Activated CD8-positive, alpha-beta memory T cell treated with anti-CD3 and anti-CD28 coated beads, Interleukin-2, amount 10 ng/mL, durations not matched to agents 7 days and 5 days (primary cell): Measurements from ENCODE around the gene IGFN1. TPM values are rescaled to one million over a fixed set of nuclear protein-coding genes. Genes with fewer than 3 reads are reported as not detected.
A peak's percentile ranks its signal among the peaks of the same experiment; 100 is the strongest.

Source experiments
- ATAC-seq: fragments of 150-1000 bp; cut with Tn5 transposase; one replicate; pipeline ENCODE4 v1.10.0; 2021; ENCODE audit warnings: moderate library complexity
- CTCF ChIA-PET: fragments of 350-600 bp; sonication (Branson Sonifier 250); formaldehyde crosslinking; loops from one replicate; lab custom pipeline; 2021; ENCODE audit warnings: antibody characterized with exemption; lab: Charles Lee
- DNase-seq: peaks from one replicate; pipeline ENCODE4 v3.0.0-alpha.2; 2020
- H3K27ac Mint-ChIP-seq: one replicate; pipeline ENCODE4 v1.8.0; 2021; ENCODE audit warnings: mild to moderate bottlenecking, mixed read lengths
- H3K27me3 Mint-ChIP-seq: one replicate; pipeline ENCODE4 v1.8.0; 2021; ENCODE audit warnings: mixed read lengths
- H3K36me3 Mint-ChIP-seq: one replicate; pipeline ENCODE4 v1.8.0; 2021; ENCODE audit warnings: mild to moderate bottlenecking, mixed read lengths
- H3K4me1 Mint-ChIP-seq: one replicate; pipeline ENCODE4 v1.8.0; 2021; ENCODE audit warnings: mixed read lengths
- H3K4me3 Mint-ChIP-seq: one replicate; pipeline ENCODE4 v1.8.0; 2021; ENCODE audit warnings: mild to moderate bottlenecking, moderate library complexity, mixed read lengths
- H3K9me3 Mint-ChIP-seq: one replicate; pipeline ENCODE4 v1.8.0; 2022; ENCODE audit warnings: low read depth, mixed read lengths
- total RNA-seq, 2 experiments: library from RNA; stranded (reverse); gene quantifications; one replicate each; pipeline ENCODE4 v1.2.3, GENCODE V29; 2021

Gene IGFN1
- total RNA-seq, 2 experiments from 2014 or later = not detected

DNA sequence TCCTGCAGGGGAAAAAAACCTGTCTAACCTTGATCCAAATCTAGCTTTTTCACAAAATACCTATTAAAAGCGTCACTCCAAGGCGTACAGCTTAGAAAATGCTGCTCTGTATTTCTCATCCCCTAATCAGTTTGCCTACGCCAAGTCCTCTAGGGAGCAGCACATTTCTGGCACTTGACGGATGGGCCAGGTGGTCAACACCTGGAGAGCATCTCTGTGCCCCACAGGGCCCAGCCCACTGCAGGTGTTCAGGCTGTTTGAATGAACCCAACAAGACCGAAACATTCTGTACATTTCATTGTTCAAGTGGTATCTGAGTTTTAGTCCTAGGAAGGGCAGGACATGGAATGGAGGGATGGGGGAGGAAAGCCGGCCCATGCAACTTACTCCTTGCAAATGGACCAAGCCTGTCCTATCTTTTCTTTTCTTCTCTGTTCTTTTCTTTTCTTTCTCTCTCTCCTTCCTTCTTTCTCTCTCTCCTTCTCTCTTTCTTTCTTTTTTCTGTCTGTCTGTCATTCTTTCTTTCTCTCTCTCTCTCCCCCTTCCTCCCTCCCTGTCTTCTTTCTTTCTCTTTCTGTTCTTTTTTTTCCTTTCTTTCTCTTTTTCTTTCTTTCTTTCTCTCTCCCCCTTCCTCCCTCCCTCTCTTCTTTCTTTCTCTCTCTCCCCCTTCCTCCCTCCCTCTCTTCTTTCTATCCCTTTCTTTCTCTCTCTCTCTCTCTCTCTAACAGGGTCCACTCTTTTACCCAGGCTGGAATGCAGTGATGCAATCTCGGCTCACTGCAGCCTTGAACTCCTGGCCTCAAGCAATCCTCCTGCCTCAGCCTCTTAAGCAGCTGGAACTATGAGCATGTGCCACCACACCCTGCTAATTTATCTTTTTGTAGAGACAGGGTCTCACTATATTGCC lies 29.1 kb downstream of the IGFN1 start:
- Mint-ChIP-seq H3K27ac (no peak overlapping the region), H3K27me3 (no peaks in the 10 kb centered on the region), H3K4me3 (no peak overlapping the region), H3K9me3 (no peaks in the 10 kb centered on the region), H3K4me1 (no peaks in the 10 kb centered on the region), H3K36me3 (no peaks in the 10 kb centered on the region)
- CTCF ChIA-PET = interaction anchor here (0.5 to 1.4 kb wide), 2 partner anchors 34 to 269 kb away, joined by 3 read pairs; no protein-coding TSS in a partner anchor
- DNase-seq = no peak
- no peak for ATAC-seq

DNA sequence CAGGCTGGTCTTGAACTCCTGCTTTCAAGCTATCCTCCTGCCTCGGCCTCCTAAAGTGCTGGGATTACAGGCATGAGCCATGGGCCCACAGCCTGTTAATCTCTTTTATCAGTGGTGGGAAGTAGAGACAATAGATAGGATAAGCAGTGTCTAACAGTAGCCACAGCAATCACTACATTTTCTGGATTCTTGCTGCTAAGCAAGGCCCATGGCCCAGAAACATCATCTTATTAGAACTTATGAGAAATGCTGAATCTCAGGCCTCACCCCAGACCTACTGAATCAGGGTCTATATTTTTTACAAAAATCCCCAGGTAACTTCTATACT lies 29.7 kb downstream of the IGFN1 start:
- no peak for DNase-seq
- ATAC-seq = no peak
- no peaks in the 10 kb centered on the region for H3K4me1 Mint-ChIP-seq
- no peaks in the 10 kb centered on the region for H3K9me3 Mint-ChIP-seq
- H3K4me3 Mint-ChIP-seq = no peak overlapping the region
- no peak overlapping the region for H3K27ac Mint-ChIP-seq
- CTCF ChIA-PET = interaction anchor here (0.5 to 1.7 kb wide), 2 partner anchors 21 to 269 kb away, joined by 3 read pairs; no protein-coding TSS in a partner anchor
- no peaks in the 10 kb centered on the region for H3K27me3 Mint-ChIP-seq
- no peaks in the 10 kb centered on the region for H3K36me3 Mint-ChIP-seq

DNA sequence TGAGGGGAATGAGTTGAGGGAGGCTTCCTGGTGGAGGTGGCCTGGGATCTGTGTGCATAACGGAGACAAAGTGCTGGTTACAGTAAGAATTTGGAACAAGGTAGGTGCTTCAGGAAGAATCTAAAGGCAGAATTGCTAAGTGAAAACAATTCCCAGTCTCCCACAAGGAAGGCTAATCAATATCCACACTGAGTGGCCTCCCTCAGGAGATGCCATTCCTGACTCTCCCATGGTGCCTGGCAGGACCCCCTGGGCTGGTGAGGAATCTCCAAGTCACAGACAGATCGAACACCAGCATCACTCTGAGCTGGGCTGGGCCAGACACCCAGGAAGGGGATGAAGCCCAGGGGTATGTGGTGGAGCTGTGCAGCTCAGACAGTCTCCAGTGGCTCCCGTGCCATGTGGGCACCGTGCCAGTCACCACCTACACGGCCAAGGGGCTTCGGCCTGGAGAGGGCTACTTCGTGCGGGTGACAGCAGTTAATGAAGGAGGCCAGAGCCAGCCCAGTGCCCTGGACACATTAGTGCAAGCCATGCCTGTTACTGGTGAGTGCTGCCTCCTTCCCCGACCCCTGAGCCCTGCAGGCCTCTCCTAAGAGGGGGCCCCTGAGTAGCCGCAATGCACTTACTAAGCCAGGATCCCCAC lies 30.7 kb downstream of the IGFN1 start:
- Mint-ChIP-seq H3K4me3 (no peak overlapping the region), H3K9me3 (no peaks in the 10 kb centered on the region), H3K27me3 (no peaks in the 10 kb centered on the region), H3K36me3 (no peaks in the 10 kb centered on the region), H3K27ac (no peak overlapping the region), H3K4me1 (no peaks in the 10 kb centered on the region)
- peak; percentile 28 for DNase-seq
- CTCF ChIA-PET = interaction anchor here (0.9 to 1.7 kb wide), 2 partner anchors 20 to 72 kb away, joined by 3 read pairs; no protein-coding TSS in a partner anchor
- ATAC-seq = no peak

DNA sequence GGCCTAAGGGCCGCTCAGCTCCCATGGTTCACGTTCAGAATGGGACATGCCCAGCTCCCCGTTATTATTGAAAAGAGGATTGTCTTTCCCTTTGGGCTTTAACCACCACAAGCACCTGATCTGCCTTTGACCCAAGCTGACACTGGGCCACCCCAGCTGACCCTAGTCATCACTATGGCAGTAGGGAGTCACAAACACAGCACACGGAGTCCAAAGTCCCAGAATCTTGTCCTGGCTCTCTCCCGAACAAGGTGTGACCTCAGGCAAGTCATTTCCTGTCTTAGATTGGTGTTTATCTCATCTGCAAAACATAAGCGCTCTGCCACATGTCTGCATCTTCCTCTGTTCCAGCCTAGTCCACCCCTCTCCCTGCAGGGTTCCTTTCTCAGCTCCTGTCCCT lies 31.5 kb downstream of the IGFN1 start:
- Mint-ChIP-seq H3K9me3 (no peaks in the 10 kb centered on the region), H3K4me1 (no peaks in the 10 kb centered on the region), H3K27ac (no peak overlapping the region), H3K27me3 (peaks cover 2% of the 10 kb centered on the region), H3K36me3 (no peaks in the 10 kb centered on the region), H3K4me3 (no peak overlapping the region)
- CTCF ChIA-PET = interaction anchor here (0.9 to 1.7 kb wide), 4 partner anchors 19 to 73 kb away, joined by 3 to 5 read pairs (median 4); partner anchors contain the start of gene TMEM9
- no peak for ATAC-seq
- DNase-seq = no peak

DNA sequence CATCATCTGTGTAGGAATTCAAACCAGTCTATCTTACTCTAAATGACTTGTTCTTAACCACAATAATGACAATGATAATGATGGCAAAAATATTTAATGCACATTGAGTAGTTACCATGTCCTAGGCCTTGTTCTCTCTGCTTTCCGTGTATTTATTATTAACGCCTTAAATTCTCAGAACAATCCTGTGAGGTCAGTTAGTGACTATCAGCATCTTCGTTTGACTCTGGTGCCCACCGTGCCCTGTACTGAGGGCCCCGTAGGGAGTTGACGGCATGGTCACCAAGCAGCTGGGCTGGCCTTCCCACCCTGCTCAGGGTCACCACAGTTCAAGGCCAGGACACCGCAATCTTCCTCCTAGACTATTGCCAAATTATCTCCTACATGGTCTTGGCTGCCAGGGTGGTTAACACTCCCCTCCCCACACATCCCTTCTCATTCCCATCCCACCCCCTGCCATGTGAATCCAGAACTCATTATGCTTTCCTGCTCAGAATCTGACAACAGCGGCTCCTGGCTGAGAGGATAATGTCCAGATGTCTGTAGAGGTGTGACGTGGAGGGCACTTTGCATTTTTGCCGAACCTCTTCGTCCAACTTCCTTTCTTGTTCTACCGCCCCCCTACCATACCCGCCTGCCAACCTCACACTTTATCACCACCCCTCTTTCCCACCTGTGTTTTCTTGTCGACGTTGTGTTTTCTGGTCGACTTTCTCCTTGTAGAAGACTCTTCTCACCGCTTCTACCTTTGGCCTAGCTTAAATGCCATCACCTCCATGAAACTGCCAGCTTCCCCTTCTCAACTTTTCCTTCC lies 33.4 kb downstream of the IGFN1 start:
- Mint-ChIP-seq H3K4me1 (no peaks in the 10 kb centered on the region), H3K9me3 (no peaks in the 10 kb centered on the region), H3K27ac (no peak overlapping the region), H3K4me3 (no peak overlapping the region), H3K27me3 (peaks cover 8% of the 10 kb centered on the region), H3K36me3 (no peaks in the 10 kb centered on the region)
- DNase-seq = peak; percentile 38
- CTCF ChIA-PET = interaction anchor here (1.2 to 1.4 kb wide), 3 partner anchors 36 to 76 kb away, joined by 3 to 5 read pairs (median 4); no protein-coding TSS in a partner anchor
- no peak for ATAC-seq

DNA sequence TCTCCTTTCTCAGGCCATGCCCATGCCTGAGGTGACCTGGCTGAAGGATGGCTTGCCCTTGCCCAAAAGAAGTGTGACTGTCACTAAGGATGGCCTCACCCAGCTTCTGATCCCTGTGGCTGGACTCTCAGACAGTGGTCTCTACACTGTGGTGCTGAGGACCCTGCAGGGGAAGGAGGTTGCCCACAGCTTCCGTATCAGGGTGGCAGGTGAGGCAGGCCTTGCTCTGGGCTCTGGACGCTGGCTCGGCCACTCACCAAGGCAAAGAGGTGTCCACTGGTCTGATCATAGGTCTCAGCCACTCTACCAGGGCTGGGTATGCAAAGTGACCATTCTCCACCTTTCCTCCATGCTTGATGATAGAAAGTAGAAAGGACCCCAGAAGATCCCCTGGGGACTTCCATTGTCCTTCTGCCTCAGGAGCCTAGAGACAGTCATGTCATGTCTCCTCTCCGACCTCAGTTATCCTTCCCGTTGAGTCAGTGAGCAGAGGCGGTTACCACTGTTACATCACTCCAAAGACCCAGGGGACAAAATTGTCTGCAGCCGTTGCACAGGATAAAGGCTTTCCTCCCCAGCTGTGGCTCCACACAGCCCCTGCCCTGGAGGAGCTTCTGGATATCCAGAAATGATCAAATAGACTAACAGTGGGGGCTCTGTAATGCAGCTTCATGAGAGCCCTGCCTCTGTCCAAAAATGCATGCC lies 34.2 kb downstream of the IGFN1 start:
- H3K27me3 Mint-ChIP-seq = peaks cover 9% of the 10 kb centered on the region
- no peaks in the 10 kb centered on the region for H3K4me1 Mint-ChIP-seq
- no peak overlapping the region for H3K4me3 Mint-ChIP-seq
- H3K36me3 Mint-ChIP-seq = no peaks in the 10 kb centered on the region
- ATAC-seq (no peak), DNase-seq (peak; percentile 34)
- no peaks in the 10 kb centered on the region for H3K9me3 Mint-ChIP-seq
- no peak overlapping the region for H3K27ac Mint-ChIP-seq
- CTCF ChIA-PET = no interaction called here

DNA sequence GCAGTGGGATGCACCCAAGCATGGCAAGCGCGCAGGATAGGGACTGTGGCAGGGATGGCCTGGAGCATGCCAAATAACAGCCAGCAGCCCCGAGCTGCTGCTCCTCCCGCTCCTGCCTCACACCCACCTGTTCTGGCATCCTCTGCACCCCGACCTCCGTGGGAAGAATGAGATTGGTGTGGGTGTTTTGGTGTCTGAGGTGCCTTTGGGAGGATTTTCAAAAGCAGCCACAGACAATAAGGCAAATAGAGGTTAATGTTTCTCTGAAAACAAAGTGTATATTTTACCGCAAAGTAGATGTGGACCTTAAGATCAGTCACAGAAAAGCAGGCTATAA lies 35.5 kb downstream of the IGFN1 start:
- ATAC-seq = no peak
- Mint-ChIP-seq H3K27me3 (peaks cover 21% of the 10 kb centered on the region), H3K4me3 (no peak overlapping the region), H3K9me3 (peaks cover 2% of the 10 kb centered on the region), H3K36me3 (no peaks in the 10 kb centered on the region), H3K27ac (no peak overlapping the region), H3K4me1 (no peaks in the 10 kb centered on the region)
- CTCF ChIA-PET = no interaction called here
- peak; percentile 16 for DNase-seq

DNA sequence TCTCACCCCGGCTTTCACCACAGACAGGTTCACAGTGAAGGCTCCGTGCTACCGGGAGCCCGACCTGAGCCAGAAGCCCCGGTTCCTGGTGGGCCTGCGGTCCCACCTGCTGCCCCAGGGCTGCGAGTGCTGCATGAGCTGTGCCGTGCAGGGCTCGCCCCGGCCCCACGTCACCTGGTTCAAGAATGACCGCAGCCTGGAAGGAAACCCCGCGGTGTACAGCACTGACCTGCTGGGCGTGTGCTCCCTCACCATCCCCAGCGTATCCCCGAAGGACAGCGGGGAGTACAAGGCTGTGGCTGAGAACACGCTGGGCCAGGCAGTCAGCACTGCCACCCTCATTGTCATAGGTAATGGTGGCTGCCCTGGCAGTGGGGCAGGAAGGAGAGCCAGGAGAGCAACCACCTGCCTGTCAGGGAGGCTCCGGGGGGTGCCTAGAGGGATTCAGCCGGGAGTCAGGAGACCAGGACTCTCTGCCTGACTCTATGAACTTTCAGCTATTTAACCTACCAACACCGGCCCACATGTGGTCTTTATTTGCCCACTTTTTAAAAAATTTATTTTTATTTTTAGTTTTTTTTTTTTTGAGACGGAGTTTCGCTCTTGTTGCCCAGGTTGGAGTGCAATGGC lies 36.4 kb downstream of the IGFN1 start:
- H3K27me3 Mint-ChIP-seq = peaks cover 29% of the 10 kb centered on the region
- CTCF ChIA-PET = no interaction called here
- no peak overlapping the region for H3K4me3 Mint-ChIP-seq
- no peak for ATAC-seq
- DNase-seq = peak; percentile 23
- peaks cover 2% of the 10 kb centered on the region for H3K9me3 Mint-ChIP-seq
- no peaks in the 10 kb centered on the region for H3K36me3 Mint-ChIP-seq
- H3K4me1 Mint-ChIP-seq = no peaks in the 10 kb centered on the region
- no peak overlapping the region for H3K27ac Mint-ChIP-seq

DNA sequence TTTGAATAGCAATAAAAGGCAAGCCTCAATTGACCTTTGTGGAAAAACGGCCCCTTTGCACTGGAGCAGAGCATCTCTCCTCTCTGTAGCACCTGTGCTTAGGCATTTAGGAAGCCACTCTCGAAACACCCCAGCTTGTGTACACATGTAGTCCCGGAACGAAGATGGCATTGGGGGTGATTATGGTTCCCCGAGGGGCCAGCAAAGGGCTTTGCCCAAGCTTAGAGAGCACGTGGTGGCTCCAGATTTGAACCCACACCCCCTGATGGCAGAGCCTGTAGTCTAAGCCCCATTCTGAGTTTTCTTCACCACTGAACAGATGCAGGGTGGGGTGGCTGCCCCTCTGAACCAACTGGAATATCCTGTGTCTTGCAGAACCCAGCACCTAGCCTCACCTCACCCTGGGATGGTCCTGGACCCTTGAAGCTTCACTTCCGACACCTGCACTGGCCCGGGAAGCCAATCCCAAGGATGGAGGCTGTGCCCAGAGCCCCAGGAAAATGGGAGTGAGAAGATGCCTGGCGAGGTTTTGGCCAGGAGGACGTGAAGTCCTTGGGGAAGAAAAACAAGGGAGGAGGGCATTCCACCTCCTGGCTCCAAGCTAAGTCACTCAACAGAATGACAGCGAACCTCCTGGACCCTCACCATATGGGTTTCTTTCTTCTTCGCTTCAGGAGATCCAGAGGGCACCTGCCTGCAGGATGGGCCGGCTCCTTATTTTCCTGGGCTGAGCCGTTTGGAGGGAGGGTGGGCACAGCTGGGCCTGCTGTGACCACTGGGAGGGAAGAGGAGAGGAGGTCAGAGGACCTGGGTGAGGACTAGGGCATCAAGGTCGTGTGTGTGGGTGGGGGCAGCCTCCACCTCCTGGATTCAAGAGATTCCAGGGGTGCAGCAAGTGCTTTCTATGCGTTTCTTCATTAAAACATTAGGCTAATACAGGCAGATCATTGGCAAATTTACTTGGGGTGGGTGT lies 37.7 kb downstream of the IGFN1 start:
- CTCF ChIA-PET = no interaction called here

DNA sequence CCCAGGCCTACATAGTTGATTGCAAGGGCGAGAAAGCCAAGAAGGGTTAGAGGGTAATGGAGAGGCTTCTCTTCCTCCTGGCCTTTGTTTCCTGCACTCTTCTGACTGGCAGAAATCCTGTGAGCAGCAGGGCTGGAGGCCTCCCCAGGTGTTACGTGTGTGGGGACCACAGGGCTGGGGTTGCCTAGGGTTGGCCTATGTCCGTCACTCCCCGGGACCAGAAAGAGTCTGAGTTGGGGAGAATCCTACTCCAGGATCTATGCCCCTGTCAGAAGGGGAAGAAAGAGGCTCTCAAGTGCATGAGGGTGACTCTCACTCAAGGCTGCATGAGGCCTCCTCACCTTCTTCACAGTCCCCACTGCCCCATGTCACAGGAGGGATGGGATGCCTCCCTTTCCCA lies 38.5 kb downstream of the IGFN1 start:
- ATAC-seq (no peak), DNase-seq (no peak)
- Mint-ChIP-seq H3K4me3 (no peak overlapping the region), H3K36me3 (no peaks in the 10 kb centered on the region), H3K4me1 (no peaks in the 10 kb centered on the region), H3K9me3 (peaks cover 2% of the 10 kb centered on the region), H3K27me3 (peaks cover 34% of the 10 kb centered on the region), H3K27ac (no peak overlapping the region)
- CTCF ChIA-PET = no interaction called here

More for the DNA sequence above, 37.7 kb downstream of the IGFN1 start:
- Mint-ChIP-seq H3K9me3 (peaks cover 2% of the 10 kb centered on the region), H3K36me3 (no peaks in the 10 kb centered on the region), H3K4me1 (no peaks in the 10 kb centered on the region), H3K27me3 (peaks cover 34% of the 10 kb centered on the region), H3K27ac (no peak overlapping the region), H3K4me3 (no peak overlapping the region)
- peak; percentile 21 for DNase-seq
- ATAC-seq = no peak

DNA sequence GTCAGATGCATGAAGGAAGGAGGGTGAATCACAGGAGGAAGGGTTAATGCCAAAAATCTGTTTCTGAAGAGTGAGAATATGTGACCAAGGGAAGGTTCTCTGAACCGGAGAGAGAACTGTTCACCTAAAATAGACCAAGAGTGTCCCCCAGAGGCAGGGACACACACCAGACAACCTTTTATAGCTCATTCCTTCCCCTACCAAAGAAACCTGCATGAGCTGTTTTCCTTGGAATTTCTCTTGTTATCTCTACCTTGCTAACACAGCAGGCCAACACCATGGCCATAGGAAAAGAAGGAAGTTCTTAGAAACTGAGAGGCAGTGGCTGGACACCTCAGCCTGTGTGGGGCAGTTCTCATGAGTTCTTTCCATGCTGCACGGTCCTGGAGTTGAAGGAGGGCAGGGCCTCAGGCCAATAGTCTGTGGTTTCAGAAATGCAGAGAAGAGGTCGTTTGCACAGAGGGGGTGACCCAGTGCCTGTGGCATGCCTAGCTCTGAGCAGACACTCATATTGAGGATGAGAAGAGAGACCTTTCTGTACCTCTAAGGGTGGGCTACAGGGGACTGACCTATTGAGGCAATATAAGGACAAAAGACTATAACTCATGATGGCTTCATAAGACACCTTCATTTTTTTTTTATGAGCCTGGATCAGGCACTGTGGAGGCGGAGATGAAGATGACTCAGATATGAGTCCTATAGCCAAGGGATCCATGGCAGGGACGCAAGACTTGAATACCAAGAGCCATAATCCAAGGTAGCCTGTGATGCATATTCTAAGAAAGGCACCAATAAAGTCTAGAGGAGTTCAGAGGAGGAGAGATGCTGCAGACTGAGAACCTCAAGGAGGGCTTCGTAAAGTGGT lies 39.4 kb downstream of the IGFN1 start:
- Mint-ChIP-seq H3K9me3 (peaks cover 2% of the 10 kb centered on the region), H3K4me3 (no peak overlapping the region), H3K27ac (no peak overlapping the region), H3K36me3 (no peaks in the 10 kb centered on the region), H3K27me3 (peaks cover 34% of the 10 kb centered on the region), H3K4me1 (no peaks in the 10 kb centered on the region)
- DNase-seq = no peak
- CTCF ChIA-PET = no interaction called here
- ATAC-seq = no peak
